Neutrophil (primary cell): Measurements from ENCODE around the gene FAM24B.

Experiments used
- H3K27ac ChIP-seq: fragments of 200-600 bp; sonication (generic); 2 replicates; pipeline ENCODE4 v1.5.1; 2016; ENCODE audit warnings: mild to moderate bottlenecking, moderate library complexity
- H3K27me3 ChIP-seq: fragments of 200-600 bp; sonication (generic); 2 replicates; pipeline ENCODE4 v1.6.0; 2016; ENCODE audit warnings: mild to moderate bottlenecking
- H3K36me3 ChIP-seq: fragments of 200-600 bp; sonication (generic); 2 replicates; pipeline ENCODE4 v1.5.1; 2017
- H3K4me1 ChIP-seq, 2 experiments: fragments of 200-600 bp in 1 of 2; sonication (generic) in 1 of 2; 1 replicate in 1 of 2; 2 replicates in 1 of 2; pipeline versions ENCODE4 v1.5.1 to v1.6.1; 2013 to 2016; ENCODE audit warnings: low read depth in 1 of 2, low read length in 1 of 2, mild to moderate bottlenecking in 1 of 2, moderate library complexity in 1 of 2; ENCODE audit not compliant: control insufficient read depth in 1 of 2, insufficient read depth in 1 of 2
- H3K4me3 ChIP-seq, 2 experiments: fragments of 200-600 bp in 1 of 2; sonication (generic) in 1 of 2; 1 replicate in 1 of 2; 2 replicates in 1 of 2; pipeline ENCODE4 v1.5.1; 2013 to 2016; ENCODE audit warnings: low read depth in 1 of 2, low read length in 1 of 2, mild to moderate bottlenecking in 1 of 2, moderate library complexity in 1 of 2
- H3K9me3 ChIP-seq: fragments of 200-600 bp; sonication (generic); 2 replicates; pipeline ENCODE4 v1.5.1; 2016
- CTCF ChIP-seq: fragments of 200-600 bp; sonication (generic); IDR thresholded peaks from 2 replicates; pipeline ENCODE4 v1.5.1; 2016; ENCODE audit warnings: antibody characterized with exemption

Gene FAM24B

GRCh38 chr10:122849090-122849489 lies 30.3 kb downstream of the FAM24B start:
- no peak for TF ChIP-seq CTCF

GRCh38 chr10:122847782-122848604 lies 31.4 kb downstream of the FAM24B start:
- H3K4me3 ChIP-seq: no peak overlapping the region
- H3K27ac ChIP-seq: no peak overlapping the region
- no peaks in the 10 kb centered on the region for H3K4me1 ChIP-seq
- no peak for TF ChIP-seq CTCF
- no peaks in the 10 kb centered on the region for H3K36me3 ChIP-seq
- no peaks in the 10 kb centered on the region for H3K9me3 ChIP-seq
- no peaks in the 10 kb centered on the region for H3K27me3 ChIP-seq

More at GRCh38 chr10:122849090-122849489, 30.3 kb downstream of the FAM24B start:
- Histone ChIP-seq H3K27ac (no peak overlapping the region), H3K9me3 (no peaks in the 10 kb centered on the region), H3K4me1 (no peaks in the 10 kb centered on the region), H3K4me3 (no peak overlapping the region), H3K27me3 (no peaks in the 10 kb centered on the region), H3K36me3 (no peaks in the 10 kb centered on the region)

GRCh38 chr10:122845783-122846332 lies 33.5 kb downstream of the FAM24B start, which contains the start of gene CUZD1:
TSS of gene CUZD1 (minus strand) at chr10:122845857. CDS start at chr10:122845843, 14 bp downstream.
- H3K9me3 ChIP-seq: no peaks in the 10 kb centered on the region

GRCh38 chr10:122844146-122844545 lies 35.2 kb downstream of the FAM24B start:
- Histone ChIP-seq H3K27me3 (no peaks in the 10 kb centered on the region), H3K36me3 (no peaks in the 10 kb centered on the region), H3K4me3 (no peak overlapping the region), H3K9me3 (no peaks in the 10 kb centered on the region), H3K27ac (no peak overlapping the region), H3K4me1 (no peaks in the 10 kb centered on the region)
- TF ChIP-seq CTCF: no peak

More at GRCh38 chr10:122845783-122846332, 33.5 kb downstream of the FAM24B start, which contains the start of gene CUZD1:
- Histone ChIP-seq H3K4me3 (no peak within 1 kb of the TSS), H3K4me1 (no peaks in the 10 kb centered on the region), H3K27ac (no peak within 1 kb of the TSS), H3K27me3 (no peaks in the 10 kb centered on the region), H3K36me3 (no peaks in the 10 kb centered on the region)
- TF ChIP-seq CTCF: no peak

GRCh38 chr10:122841569-122841968 lies 37.8 kb downstream of the FAM24B start:
- no peak overlapping the region for H3K27ac ChIP-seq
- no peaks in the 10 kb centered on the region for H3K4me1 ChIP-seq
- no peak overlapping the region for H3K4me3 ChIP-seq
- no peak for TF ChIP-seq CTCF
- H3K9me3 ChIP-seq: no peaks in the 10 kb centered on the region
- no peaks in the 10 kb centered on the region for H3K36me3 ChIP-seq
- no peaks in the 10 kb centered on the region for H3K27me3 ChIP-seq
